H1 (cell line): ENCODE measurements around the gene OR2A12. TPM values are rescaled to one million over a fixed set of nuclear protein-coding genes. Genes with fewer than 3 reads are reported as not detected.
"Not testable (repeated sequence)": the region's sequence is repeated elsewhere in the genome, so short reads cannot be mapped to it uniquely, and the experiment has no call there.

ENCODE experiments used
- CTCF ChIA-PET: fragments of 300-600 bp; sonication (Branson Sonifier 250); formaldehyde crosslinking; loops from one replicate; lab custom pipeline; 2021; ENCODE audit not compliant: partially characterized antibody; lab: Charles Lee
- POLR2A ChIA-PET: fragments of 300-600 bp; sonication (Branson Sonifier 250); formaldehyde crosslinking; loops from one replicate; lab custom pipeline; 2021; ENCODE audit warnings: inconsistent platforms; ENCODE audit not compliant: partially characterized antibody; lab: Charles Lee
- DNase-seq, 2 experiments: peaks; one replicate each; pipeline versions ENCODE4 v3.0.0 to v3.0.0-alpha.2; 2010 to 2022; ENCODE audit warnings: low spot score in 2 of 2, low read depth in 1 of 2, mixed read lengths in 1 of 2
- FAIRE-seq: peaks from 2 replicates; lab custom pipeline; 2011; peaks lifted over from hg19 to GRCh38; lab: Jason Lieb, UNC
- H2AFZ ChIP-seq: 2 replicates; pipeline ENCODE4 v1.8.1; 2012; ENCODE audit warnings: low read length, inconsistent platforms
- H2AK5ac ChIP-seq: 2 replicates; pipeline ENCODE4 v1.6.1; 2013; ENCODE audit warnings: low read depth, low read length
- H2BK120ac ChIP-seq: replicated peaks from 2 replicates; pipeline ENCODE3; 2013; ENCODE audit warnings: low read depth, low read length, inconsistent platforms
- H2BK12ac ChIP-seq: 2 replicates; pipeline ENCODE4 v1.6.1; 2013; ENCODE audit warnings: low read depth, low read length
- H2BK15ac ChIP-seq: 2 replicates; pipeline ENCODE4 v1.6.1; 2013; ENCODE audit warnings: low read length
- H2BK20ac ChIP-seq: 2 replicates; pipeline ENCODE4 v1.6.1; 2013; ENCODE audit warnings: low read length
- H2BK5ac ChIP-seq: 2 replicates; pipeline ENCODE4 v1.6.1; 2013; ENCODE audit warnings: low read depth, low read length
- H3K14ac ChIP-seq: 2 replicates; pipeline ENCODE4 v1.6.1; 2013; ENCODE audit warnings: inconsistent platforms; ENCODE audit not compliant: insufficient read length
- H3K18ac ChIP-seq: 2 replicates; pipeline ENCODE4 v1.6.1; 2013; ENCODE audit warnings: low read length; ENCODE audit errors: extremely low read depth
- H3K23ac ChIP-seq: 2 replicates; pipeline ENCODE4 v1.6.1; 2013; ENCODE audit warnings: inconsistent platforms; ENCODE audit not compliant: insufficient read length
- H3K23me2 ChIP-seq: 2 replicates; pipeline ENCODE4 v1.6.1; 2013; ENCODE audit warnings: low read depth, low read length
- H3K27ac ChIP-seq: 2 replicates; pipeline ENCODE4 v1.6.1; 2011; ENCODE audit warnings: low read depth, low read length, inconsistent platforms
- H3K27me3 ChIP-seq, 4 experiments: replicated peaks in 1 of 4; 1 replicate in 1 of 4; 2 replicates in 3 of 4; pipeline versions ENCODE4 v1.6.1 to v1.8.1; 2011 to 2013; ENCODE audit warnings: low read length in 3 of 4, mild to moderate bottlenecking in 3 of 4, inconsistent platforms in 2 of 4, mixed read lengths in 2 of 4, moderate library complexity in 1 of 4; ENCODE audit not compliant: control insufficient read depth in 3 of 4, insufficient read depth in 3 of 4; ENCODE audit errors: extremely low read depth in 1 of 4
- H3K36me3 ChIP-seq, 4 experiments: 2 replicates each; pipeline versions ENCODE4 v1.6.1 to v1.8.1; 2011 to 2013; ENCODE audit warnings: mild to moderate bottlenecking in 4 of 4, low read length in 3 of 4, moderate library complexity in 2 of 4, control low read depth in 1 of 4, inconsistent platforms in 1 of 4; ENCODE audit not compliant: insufficient read depth in 4 of 4, control insufficient read depth in 2 of 4
- H3K4ac ChIP-seq: replicated peaks from 2 replicates; pipeline ENCODE3; 2013; ENCODE audit warnings: low read length, low read depth, mixed read lengths, inconsistent platforms; ENCODE audit not compliant: insufficient read length
- H3K4me1 ChIP-seq, 4 experiments: replicated peaks in 1 of 4; 1 replicate in 1 of 4; 2 replicates in 3 of 4; pipeline versions ENCODE4 v1.6.1 to v1.8.1; 2011 to 2013; ENCODE audit warnings: low read length in 3 of 4, inconsistent platforms in 2 of 4, mixed read lengths in 1 of 4; ENCODE audit not compliant: insufficient read depth in 4 of 4, control insufficient read depth in 3 of 4
- H3K4me2 ChIP-seq, 2 experiments: 2 replicates each; pipeline versions ENCODE4 v1.6.1 to v1.8.1; 2011 to 2013; ENCODE audit warnings: low read depth in 2 of 2, low read length in 2 of 2, control low read depth in 1 of 2, inconsistent platforms in 1 of 2, mild to moderate bottlenecking in 1 of 2; ENCODE audit not compliant: insufficient read depth in 1 of 2
- H3K4me3 ChIP-seq, 4 experiments: fragments of 200-600, 300-600 bp in 1 of 4; sonication (generic), shearing (Covaris generic), sonication (Bioruptor Twin) in 1 of 4; 2 replicates each; pipeline versions ENCODE4 v1.5.1 to v1.8.1; 2011 to 2016; ENCODE audit warnings: low read length in 4 of 4, low read depth in 3 of 4, control low read depth in 2 of 4, inconsistent platforms in 2 of 4, mild to moderate bottlenecking in 2 of 4, mixed read lengths in 1 of 4, moderate library complexity in 1 of 4; ENCODE audit not compliant: insufficient read depth in 2 of 4; ENCODE audit errors: extremely low read depth in 1 of 4
- H3K56ac ChIP-seq: replicated peaks from 2 replicates; pipeline ENCODE3; 2013; ENCODE audit warnings: low read depth, mild to moderate bottlenecking, mixed read lengths, low read length, inconsistent platforms; ENCODE audit not compliant: insufficient read length
- H3K79me1 ChIP-seq: 2 replicates; pipeline ENCODE4 v1.6.1; 2013; ENCODE audit warnings: low read depth, low read length, control low read depth
- H3K79me2 ChIP-seq, 2 experiments: 2 replicates each; pipeline versions ENCODE4 v1.6.1 to v1.8.1; 2012 to 2013; ENCODE audit warnings: low read length in 2 of 2, mild to moderate bottlenecking in 2 of 2, inconsistent platforms in 1 of 2; ENCODE audit not compliant: insufficient read depth in 2 of 2, control insufficient read depth in 1 of 2
- H3K9ac ChIP-seq, 4 experiments: replicated peaks in 1 of 4; 1 replicate in 1 of 4; 2 replicates in 3 of 4; pipeline versions ENCODE4 v1.6.1 to v1.8.1; 2011 to 2013; ENCODE audit warnings: low read depth in 3 of 4, low read length in 3 of 4, control low read depth in 2 of 4, mild to moderate bottlenecking in 2 of 4, moderate library complexity in 2 of 4, inconsistent platforms in 1 of 4; ENCODE audit errors: extremely low read depth in 1 of 4
- H3K9me3 ChIP-seq, 2 experiments: 2 replicates each; pipeline versions ENCODE4 v1.6.1 to v1.8.1; 2012 to 2013; ENCODE audit warnings: mild to moderate bottlenecking in 2 of 2, moderate library complexity in 2 of 2, control low read depth in 1 of 2, inconsistent platforms in 1 of 2, low read depth in 1 of 2, low read length in 1 of 2, mixed read lengths in 1 of 2; ENCODE audit not compliant: insufficient read depth in 2 of 2
- H4K20me1 ChIP-seq, 2 experiments: replicated peaks in 1 of 2; 2 replicates each; pipeline versions ENCODE3 to v1.8.1; 2011 to 2013; ENCODE audit warnings: inconsistent platforms in 2 of 2, low read length in 2 of 2, mild to moderate bottlenecking in 1 of 2; ENCODE audit not compliant: insufficient read depth in 2 of 2, control insufficient read depth in 1 of 2
- H4K5ac ChIP-seq: 2 replicates; pipeline ENCODE4 v1.6.1; 2013; ENCODE audit warnings: low read length, low read depth, mixed read lengths, inconsistent platforms; ENCODE audit not compliant: insufficient read length
- H4K8ac ChIP-seq: 2 replicates; pipeline ENCODE4 v1.8.0; 2013; ENCODE audit warnings: mild to moderate bottlenecking, moderate library complexity, low read length, inconsistent platforms; ENCODE audit not compliant: insufficient read depth; ENCODE audit errors: extremely low read depth
- H4K91ac ChIP-seq: replicated peaks from 2 replicates; pipeline ENCODE3; 2013; ENCODE audit warnings: low read length, mixed read lengths, inconsistent platforms; ENCODE audit not compliant: insufficient read length
- WGBS, 2 experiments: shearing (Covaris generic) in 1 of 2; methylation state at CpG; one replicate each; pipeline versions ENCODE4 v1.1.6 to v1.1.7; 2013 to 2015; ENCODE audit warnings: low lambda C conversion rate in 2 of 2, mixed read lengths in 2 of 2, inconsistent platforms in 1 of 2, low coverage in 1 of 2, missing lambda C conversion rate in 1 of 2; ENCODE audit not compliant: insufficient replicate concordance in 2 of 2, insufficient coverage in 1 of 2, insufficient read length in 1 of 2; ENCODE audit errors: extremely low coverage in 1 of 2, missing lambda C conversion rate in 1 of 2; 5-methylcytosine and 5-hydroxymethylcytosine counted together
- polyA plus RNA-seq, 7 experiments: library from polyadenylated mRNA; depleted of rRNA in 3 of 7; stranded (reverse) in 5 of 7; unstranded in 2 of 7; fragments of >200 nt in 5 of 7; fragments of 200-250 nt in 2 of 7; gene quantifications; 1 replicate in 5 of 7; 2 replicates in 1 of 7; 4 replicates in 1 of 7; pipeline versions ENCODE4 v1.2.1 to v1.2.3, GENCODE V29; 2011 to 2013; ENCODE audit warnings: missing spikeins in 2 of 7, mixed read lengths in 2 of 7
- total RNA-seq: library from RNA; stranded (reverse); fragmentation: NEBNext Ultra II Directional; extraction: Animal tissue kit (Norgen Biotek cat#: 25700); gene quantifications from 2 replicates; pipeline ENCODE4 v1.2.1, GENCODE V29; 2021

The OR2A12 gene
- total and polyA plus RNA-seq, 2 of the 8 experiments (the other 6 are each of a cell fraction or from before 2014, with no cell fraction given), result not detected

- H2AFZ ChIP-seq, H3K14ac ChIP-seq, H2BK20ac ChIP-seq, H3K27me3 ChIP-seq, H2BK120ac ChIP-seq, H3K23me2 ChIP-seq, H3K4ac ChIP-seq, H2BK5ac ChIP-seq, H3K4me3 ChIP-seq, H3K79me2 ChIP-seq, H3K18ac ChIP-seq, H2BK15ac ChIP-seq, H3K9ac ChIP-seq, H3K4me1 ChIP-seq, H2BK12ac ChIP-seq, H4K8ac ChIP-seq, H4K91ac ChIP-seq, H3K9me3 ChIP-seq, H2AK5ac ChIP-seq, H4K20me1 ChIP-seq, H4K5ac ChIP-seq, H3K79me1 ChIP-seq, POLR2A ChIA-PET, H3K4me2 ChIP-seq, H3K36me3 ChIP-seq, H3K27ac ChIP-seq, DNase-seq, FAIRE-seq, H3K23ac ChIP-seq, CTCF ChIA-PET, H3K56ac ChIP-seq: not testable (repeated sequence)
- whole genome bisulfite sequencing, 2 experiments, result 97% methylated on average over 9 of the region's 9 CpGs; no CpG with 5 or more reads in 1 of the 2 experiments
These were observed 43.5 kb downstream of the OR2A12 start for GRCh38 chr7:144129601-144130000.
